Endometrial microvascular endothelial cells (primary cell): ENCODE data around the gene RNF214. TPM values are rescaled to one million over a fixed set of nuclear protein-coding genes. Genes with fewer than 3 reads are reported as not detected.
"Not testable (repeated sequence)": the region's sequence is repeated elsewhere in the genome, so short reads cannot be mapped to it uniquely, and the experiment has no call there.

ENCODE experiments used
- in situ Hi-C: cut with HindIII; loops from 2 replicates; pipeline ENCODE4 v1.10.0; 2017; ENCODE audit warnings: low sequenced_read_pairs, low pct_unique_long_range_greater_than_20kb; ENCODE audit errors: inconsistent ontology term
- total RNA-seq: library from RNA; depleted of rRNA; stranded (reverse); fragments of >200 nt; gene quantifications from one replicate; pipeline ENCODE4 v1.2.3, GENCODE V29; 2015; ENCODE audit errors: inconsistent ontology term

The RNF214 gene
- 15.1 TPM for total RNA-seq

GRCh38 chr11:117232092-117232878 lies at the start of gene RNF214:
TSS of gene RNF214 (plus strand) at chr11:117232671. CDS start at chr11:117234273, 1,602 bp downstream.
- in situ Hi-C loops = no loop called here

- in situ Hi-C loops = not testable (repeated sequence)
Observed at GRCh38 chr11:117183178-117183577, 49.3 kb upstream of the RNF214 start.

GRCh38 chr11:117183724-117184349 lies 48.6 kb upstream of the RNF214 start:
- in situ Hi-C loops = no loop called here

- in situ Hi-C loops = no loop called here
Observed at GRCh38 chr11:117185736-117186430, 46.6 kb upstream of the RNF214 start.

- in situ Hi-C loops = no loop called here
Observed at GRCh38 chr11:117186431-117186761, 46.1 kb upstream of the RNF214 start.

GRCh38 chr11:117187007-117187406 lies 45.5 kb upstream of the RNF214 start:
- in situ Hi-C loops = no loop called here

GRCh38 chr11:117187428-117187798 lies 45.1 kb upstream of the RNF214 start:
- in situ Hi-C loops = no loop called here

GRCh38 chr11:117187799-117188481 lies 44.5 kb upstream of the RNF214 start:
- in situ Hi-C loops = no loop called here

GRCh38 chr11:117188620-117189081 lies 43.8 kb upstream of the RNF214 start:
- in situ Hi-C loops = no loop called here

GRCh38 chr11:117189191-117189940 lies 43.1 kb upstream of the RNF214 start:
- in situ Hi-C loops = no loop called here

- in situ Hi-C loops = no loop called here
Observed at GRCh38 chr11:117189941-117190544, 42.4 kb upstream of the RNF214 start.

GRCh38 chr11:117191680-117192400 lies 40.6 kb upstream of the RNF214 start:
- in situ Hi-C loops = no loop called here

- in situ Hi-C loops = no loop called here
Observed at GRCh38 chr11:117192401-117192875, 40.0 kb upstream of the RNF214 start.

- in situ Hi-C loops = no loop called here
Observed at GRCh38 chr11:117193130-117194020, 39.1 kb upstream of the RNF214 start.

- in situ Hi-C loops = no loop called here
Observed at GRCh38 chr11:117194267-117194666, 38.2 kb upstream of the RNF214 start.

GRCh38 chr11:117195258-117195657 lies 37.2 kb upstream of the RNF214 start:
- in situ Hi-C loops = no loop called here

- in situ Hi-C loops = no loop called here
Observed at GRCh38 chr11:117195761-117196160, 36.7 kb upstream of the RNF214 start.
